GM12892 (cell line): ENCODE data around the gene FOXJ3.

Experiments
- POLR2AphosphoS5 ChIP-seq: IDR thresholded peaks from 2 replicates; pipeline ENCODE4 v1.6.1; 2011; ENCODE audit warnings: low read depth, low read length, control low read depth
- TAF1 ChIP-seq: IDR thresholded peaks from 2 replicates; pipeline ENCODE4 v1.6.1; 2011; ENCODE audit warnings: low read depth, mild to moderate bottlenecking, control low read depth, low read length, borderline replicate concordance

DNA sequence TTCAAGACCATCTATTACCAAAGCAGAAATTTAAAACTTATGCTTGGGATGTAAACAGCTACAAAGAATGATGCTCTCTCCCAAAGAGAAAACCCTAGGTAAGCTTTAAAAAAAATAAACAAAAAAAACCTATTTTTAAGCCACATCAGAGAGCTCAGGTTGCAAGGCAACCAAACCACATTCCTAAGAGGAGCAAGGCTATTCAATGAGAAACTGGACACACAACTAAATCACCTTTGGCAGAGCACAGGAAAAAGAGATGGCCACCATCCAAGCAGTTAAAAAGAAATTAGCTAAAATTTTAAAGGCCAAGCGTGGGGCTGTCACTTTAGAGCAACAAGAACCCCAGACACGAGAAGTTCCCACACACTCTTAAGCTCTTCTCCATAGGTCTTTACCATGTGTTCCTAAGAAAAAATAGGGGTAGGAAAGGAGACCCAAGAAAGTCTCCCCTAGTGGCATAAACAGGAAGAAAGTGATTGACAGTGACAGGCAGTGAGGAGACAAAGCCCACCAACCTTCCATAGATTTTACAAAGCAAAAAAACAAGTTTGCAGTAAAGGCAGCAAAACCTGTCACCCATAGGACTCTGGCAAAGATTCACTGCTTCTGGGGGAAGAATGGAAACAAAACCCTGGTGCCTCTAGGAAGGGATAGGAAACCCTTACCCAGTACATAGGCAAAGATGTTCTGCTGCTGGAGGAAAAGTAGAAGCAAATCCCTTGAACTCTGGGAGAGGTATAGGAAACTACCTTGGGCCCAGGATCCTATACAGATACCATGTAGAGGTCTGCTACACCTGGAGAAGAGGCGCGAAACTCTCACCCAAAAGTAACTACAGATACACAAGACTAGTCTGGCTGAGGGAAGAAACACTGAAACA is 68.5 kb downstream of the FOXJ3 start:
- TF ChIP-seq POLR2AphosphoS5: no peak
- TF ChIP-seq TAF1: no peak
